H1 (cell line): ENCODE results near the gene CYP11A1. TPM values are rescaled to one million over a fixed set of nuclear protein-coding genes. Genes with fewer than 3 reads are reported as not detected.

Source experiments
- CEBPB ChIP-seq: IDR thresholded peaks from 2 replicates; pipeline ENCODE4 v1.6.1; 2012; ENCODE audit warnings: low read depth, low read length
- FOSL1 ChIP-seq: IDR thresholded peaks from 2 replicates; pipeline ENCODE4 v1.6.1; 2011; ENCODE audit warnings: mild to moderate bottlenecking, low read depth, low read length, moderate library complexity; ENCODE audit not compliant: insufficient read depth
- GTF2F1 ChIP-seq: IDR thresholded peaks from 2 replicates; pipeline ENCODE4 v1.6.1; 2012; ENCODE audit warnings: low read depth, low read length, improper control_type of control experiment, borderline replicate concordance
- RAD21 ChIP-seq, 2 experiments: IDR thresholded peaks in 1 of 2; conservative IDR thresholded peaks in 1 of 2; 2 replicates each; pipeline ENCODE4 v1.6.1; 2011; ENCODE audit warnings: low read depth in 2 of 2, low read length in 2 of 2, improper control_type of control experiment in 1 of 2, inconsistent platforms in 1 of 2, mild to moderate bottlenecking in 1 of 2, moderate library complexity in 1 of 2
- SIX5 ChIP-seq: IDR thresholded peaks from 2 replicates; pipeline ENCODE4 v1.6.1; 2011; ENCODE audit warnings: mild to moderate bottlenecking, low read depth, low read length
- polyA plus RNA-seq, 7 experiments: library from polyadenylated mRNA; depleted of rRNA in 3 of 7; stranded (reverse) in 5 of 7; unstranded in 2 of 7; fragments of >200 nt in 5 of 7; fragments of 200-250 nt in 2 of 7; gene quantifications; 1 replicate in 5 of 7; 2 replicates in 1 of 7; 4 replicates in 1 of 7; pipeline versions ENCODE4 v1.2.1 to v1.2.3, GENCODE V29; 2011 to 2013; ENCODE audit warnings: missing spikeins in 2 of 7, mixed read lengths in 2 of 7
- total RNA-seq: library from RNA; stranded (reverse); fragmentation: NEBNext Ultra II Directional; extraction: Animal tissue kit (Norgen Biotek cat#: 25700); gene quantifications from 2 replicates; pipeline ENCODE4 v1.2.1, GENCODE V29; 2021
- TF ChIP-seq, protein P1 (sequence below): IDR thresholded peaks from 2 replicates; pipeline ENCODE4 v1.6.1; 2011; ENCODE audit warnings: low read length, improper control_type of control experiment

The CYP11A1 gene
- total and polyA plus RNA-seq, 2 of the 8 experiments (the other 6 are each of a cell fraction or from before 2014, with no cell fraction given), result 1.9 to 7.2 TPM

DNA sequence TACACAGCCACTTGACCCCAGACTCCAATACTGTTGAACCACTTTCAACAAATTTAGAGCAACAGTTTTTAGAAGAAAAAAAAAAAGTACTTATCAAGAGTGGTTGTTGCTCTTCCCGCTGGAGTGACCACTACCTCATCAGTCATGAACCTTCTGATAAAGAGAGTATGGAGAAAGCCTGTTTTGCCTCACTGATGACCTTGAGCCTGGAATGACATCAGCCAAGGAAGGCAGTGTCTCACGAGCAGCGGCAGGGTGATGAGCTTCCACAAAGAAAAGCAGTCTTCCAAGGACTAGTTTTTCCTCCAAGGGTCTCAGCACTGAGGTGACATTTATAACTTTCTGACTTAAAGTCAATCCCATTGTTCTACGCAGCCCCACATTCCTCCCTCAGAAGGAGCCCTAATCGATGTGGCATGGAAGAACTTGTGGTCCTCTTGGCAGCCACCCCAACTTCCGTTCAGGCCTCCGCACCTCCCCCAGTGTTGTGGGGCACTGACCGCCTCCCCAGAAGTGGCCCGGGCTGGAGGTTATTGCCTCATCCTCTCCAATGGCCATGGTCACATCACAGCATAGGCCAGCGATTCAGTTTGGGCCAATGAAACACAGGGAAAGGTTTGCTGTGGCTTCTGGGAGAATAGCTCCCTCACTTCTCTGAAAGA is 1.8 kb upstream of the CYP11A1 start (continued):
- TF ChIP-seq CEBPB (no peak), RAD21 (IDR thresholded peaks at IDR 0.05 in 1 of 2, conservative IDR thresholded peaks at IDR 0.05 in 1 of 2; ENCODE audit: low read depth in 2 of 2, low read length in 2 of 2) (no peak), GTF2F1 (no peak), FOSL1 (no peak), SIX5 (no peak)
- TF ChIP-seq, protein P1, sequence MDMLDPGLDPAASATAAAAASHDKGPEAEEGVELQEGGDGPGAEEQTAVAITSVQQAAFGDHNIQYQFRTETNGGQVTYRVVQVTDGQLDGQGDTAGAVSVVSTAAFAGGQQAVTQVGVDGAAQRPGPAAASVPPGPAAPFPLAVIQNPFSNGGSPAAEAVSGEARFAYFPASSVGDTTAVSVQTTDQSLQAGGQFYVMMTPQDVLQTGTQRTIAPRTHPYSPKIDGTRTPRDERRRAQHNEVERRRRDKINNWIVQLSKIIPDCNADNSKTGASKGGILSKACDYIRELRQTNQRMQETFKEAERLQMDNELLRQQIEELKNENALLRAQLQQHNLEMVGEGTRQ, result no peak
